GM19240 (cell line): Measurements from ENCODE around the gene DNAI4.
"Not testable (repeated sequence)": the region's sequence is repeated elsewhere in the genome, so short reads cannot be mapped to it uniquely, and the experiment has no call there.

ENCODE experiments used
- DNase-seq: peaks from one replicate; pipeline ENCODE4 v3.0.0; 2011; ENCODE audit warnings: low spot score; ENCODE audit not compliant: insufficient read length

DNAI4 gene

DNA sequence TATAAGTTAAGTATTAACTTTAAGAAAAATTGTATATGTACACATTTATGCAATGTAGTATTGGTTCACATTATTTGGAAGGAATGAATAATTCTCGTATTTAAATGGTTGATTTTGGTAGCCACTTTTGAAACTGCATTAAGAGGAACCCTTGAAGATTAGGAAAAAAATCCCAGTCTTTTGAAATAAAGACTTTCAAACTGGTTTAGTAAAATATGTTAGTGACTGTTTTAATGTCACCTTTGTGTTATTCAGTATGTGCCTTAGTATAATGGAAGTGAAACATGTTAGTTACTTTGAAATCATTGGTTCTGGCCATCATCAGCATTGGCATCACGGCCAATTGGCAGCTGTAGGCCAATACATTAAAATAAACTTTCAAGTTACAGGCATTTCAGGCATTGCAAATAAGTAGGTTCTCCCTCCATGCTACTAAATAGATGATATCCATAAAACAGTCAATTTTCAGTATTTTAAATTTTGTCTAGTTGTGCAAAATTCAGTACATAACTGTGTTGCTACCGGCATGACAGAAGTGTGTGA lies 4.6 kb upstream of the DNAI4 start:
- DNase-seq = no peak

DNA sequence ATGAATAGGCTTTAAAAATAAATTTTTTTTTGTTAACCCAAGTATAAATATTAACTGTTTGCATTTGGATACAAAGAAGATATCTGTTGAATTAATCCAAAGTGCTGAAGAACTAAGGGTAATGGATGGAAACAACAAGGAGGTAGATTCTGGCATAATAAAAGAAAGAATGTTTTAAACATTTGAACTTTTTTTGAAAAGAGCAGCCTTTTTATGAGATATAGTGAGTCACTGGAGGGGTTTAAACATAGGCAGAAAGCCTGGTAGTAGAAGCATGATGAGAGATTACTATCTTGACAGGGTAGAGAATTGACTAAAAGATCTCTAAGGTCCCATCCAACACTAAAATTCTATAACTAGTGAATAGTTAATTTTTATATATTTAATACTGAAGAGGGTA lies 2.9 kb upstream of the DNAI4 start:
- DNase-seq = no peak

DNA sequence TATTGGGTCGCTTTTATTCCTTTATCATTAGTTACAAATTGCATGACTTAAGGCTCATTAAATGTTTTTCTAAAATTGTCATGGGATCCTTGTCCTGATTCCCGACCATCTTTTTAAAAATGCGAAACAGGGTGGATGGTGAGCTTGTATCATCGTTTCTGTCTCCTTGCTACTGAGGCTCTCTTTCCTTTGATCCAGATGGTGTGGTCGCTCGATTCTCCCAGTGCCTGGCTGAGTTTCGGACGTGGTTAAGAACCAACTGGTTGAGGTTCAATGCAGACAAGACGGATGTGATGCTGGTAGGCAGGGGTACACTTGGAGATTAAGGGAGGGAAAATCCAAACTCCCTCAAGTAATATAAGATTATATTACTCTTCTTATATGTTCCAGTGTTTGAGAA lies 1.3 kb upstream of the DNAI4 start:
- no peak for DNase-seq

DNA sequence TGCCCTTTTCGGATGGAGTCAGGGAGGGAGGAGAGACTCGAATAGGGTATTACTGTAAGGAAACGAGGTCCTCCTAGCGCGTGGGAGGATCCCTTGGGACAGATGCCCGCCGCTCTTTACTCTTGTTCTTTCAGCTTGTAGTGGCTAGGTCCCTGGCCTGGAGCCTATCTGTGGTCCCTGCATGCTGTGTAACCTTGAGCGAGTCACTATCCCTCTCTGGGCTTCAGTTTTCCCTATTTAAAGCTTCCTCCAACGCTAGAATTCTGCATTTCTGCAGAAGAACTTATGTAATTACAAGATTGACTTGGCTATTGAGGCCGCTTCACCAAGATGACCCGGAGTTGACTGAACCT lies 878 bp upstream of the DNAI4 start:
- DNase-seq = no peak

DNA sequence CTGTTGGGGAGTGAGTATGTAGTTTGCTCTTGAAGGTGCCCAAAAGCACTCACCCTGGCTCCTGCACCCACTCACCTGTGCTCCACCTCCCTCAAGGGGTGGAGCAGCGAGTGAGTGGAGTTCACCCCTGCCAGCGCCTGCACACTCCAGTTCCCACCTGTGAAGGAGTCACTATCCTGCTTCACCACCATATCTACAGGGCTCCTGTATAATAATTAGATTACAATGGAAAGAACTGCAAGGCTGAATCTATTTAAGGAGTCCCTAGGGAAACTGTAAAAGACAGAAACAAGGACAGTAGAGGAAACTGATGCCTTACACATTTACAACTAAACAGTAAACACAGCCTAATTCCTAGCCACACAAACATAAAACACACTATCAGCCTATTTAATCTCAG lies 4.1 kb downstream of the DNAI4 start:
- DNase-seq = no peak

DNA sequence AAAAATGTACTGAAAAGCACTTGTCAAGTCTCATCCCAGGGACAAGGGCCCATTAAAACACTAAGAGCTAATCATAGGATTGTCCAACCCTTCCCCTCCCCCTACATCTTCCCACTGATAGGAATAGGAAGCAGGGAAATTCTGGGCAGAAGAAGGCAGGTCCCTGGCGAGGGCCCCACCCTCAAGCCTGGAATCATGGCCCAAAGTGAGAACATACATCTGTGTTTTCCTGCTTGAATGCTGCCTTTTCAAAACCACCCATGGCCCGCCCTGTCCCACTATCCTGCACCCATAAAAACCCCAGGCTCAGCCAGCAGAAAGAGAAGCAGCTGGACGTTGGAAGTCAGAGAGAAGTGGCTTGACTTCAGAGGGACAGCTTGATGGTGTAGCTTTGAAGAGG lies 4.8 kb downstream of the DNAI4 start:
- no peak for DNase-seq

DNA sequence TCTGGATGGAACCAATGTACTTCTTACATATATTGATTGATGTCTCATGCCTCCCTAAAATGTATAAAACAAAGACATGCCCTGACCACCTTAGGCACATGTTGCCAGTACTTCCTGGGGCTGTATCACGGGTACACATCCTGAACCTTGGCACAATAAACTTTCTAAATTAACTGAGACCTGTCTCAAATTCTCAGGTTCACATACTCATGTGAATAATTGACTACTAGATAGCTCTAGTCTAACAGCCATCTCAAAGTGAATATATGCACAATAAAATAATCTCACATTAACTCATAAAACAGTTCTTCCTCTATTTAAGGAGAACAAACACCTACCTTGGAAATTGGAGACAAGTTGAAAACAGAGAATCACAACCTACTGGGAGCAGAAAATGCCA lies 5.6 kb downstream of the DNAI4 start:
- DNase-seq = no peak

DNA sequence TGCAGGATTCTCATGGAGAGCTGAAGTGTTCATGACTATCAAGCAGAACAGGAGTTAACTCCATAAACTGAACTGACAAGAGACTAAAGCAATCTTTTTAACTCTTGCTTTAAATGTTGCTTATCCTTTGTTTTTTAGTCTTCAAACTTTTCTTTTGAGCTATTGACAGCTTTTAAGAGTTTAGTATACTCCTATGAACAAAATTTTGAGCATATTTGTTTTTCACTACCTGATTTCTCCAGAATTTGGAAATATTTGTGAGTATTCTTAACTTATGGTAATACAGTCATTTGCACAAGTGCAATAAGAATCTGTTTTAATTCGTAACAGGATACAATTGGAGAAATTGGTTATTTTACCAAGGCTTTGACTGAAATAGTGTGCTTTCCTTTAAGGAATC lies 7.2 kb downstream of the DNAI4 start:
- no peak for DNase-seq

DNA sequence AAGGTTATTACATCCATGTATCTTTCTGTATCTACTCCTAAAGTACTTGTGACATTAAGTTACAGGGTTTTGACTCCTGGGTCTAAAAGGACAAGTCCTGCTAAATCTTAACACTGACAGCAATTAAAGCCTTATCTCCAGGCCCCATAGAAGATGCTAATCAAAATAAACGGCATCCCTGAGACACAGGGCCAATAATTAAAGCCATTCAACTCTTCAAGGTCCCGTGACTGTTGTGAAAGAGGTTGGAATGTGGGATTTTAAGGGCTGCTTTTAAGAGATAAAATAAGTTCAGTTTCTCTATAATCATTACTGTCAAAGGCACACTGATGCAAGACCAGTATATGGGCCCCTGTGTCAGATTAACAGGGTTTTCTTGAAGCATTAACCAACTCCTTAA lies 8.3 kb downstream of the DNAI4 start:
- no peak for DNase-seq

DNA sequence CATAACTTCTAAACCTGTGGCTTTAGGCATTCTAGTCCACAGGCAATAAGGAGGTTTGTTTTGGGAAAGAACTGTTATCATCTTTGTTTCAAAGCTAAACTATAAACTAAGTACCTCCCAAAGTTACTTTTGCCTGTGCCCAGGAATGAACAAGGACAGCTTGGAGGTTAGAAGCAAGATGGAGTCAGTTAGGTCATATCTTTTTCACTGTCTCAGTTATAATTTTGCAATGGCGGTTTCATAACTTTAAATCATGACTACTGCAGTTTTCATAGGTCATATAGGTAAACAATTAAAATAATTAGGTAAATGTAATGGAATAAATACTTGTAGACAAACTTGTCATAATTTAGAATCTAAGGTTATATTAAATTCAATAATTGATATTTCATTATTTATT lies 9.5 kb downstream of the DNAI4 start:
- DNase-seq = not testable (repeated sequence)

DNA sequence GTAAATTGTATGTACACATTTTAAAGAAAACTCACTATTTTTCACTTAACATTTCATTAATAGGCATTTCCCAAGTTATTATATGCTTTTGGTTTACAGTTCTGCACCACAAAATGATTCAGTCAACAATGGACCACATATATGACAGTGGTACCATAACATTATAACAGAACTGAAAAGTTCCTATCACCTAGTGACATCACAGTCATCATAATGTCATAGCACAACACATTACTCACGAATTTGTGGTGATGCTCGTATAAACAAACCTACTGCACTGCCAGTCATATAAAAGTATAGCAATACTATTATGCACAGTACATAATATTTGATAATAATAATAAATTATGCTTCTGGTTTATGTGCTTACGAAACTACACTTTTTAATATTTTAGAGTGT lies 30.9 kb downstream of the DNAI4 start:
- DNase-seq = no peak

DNA sequence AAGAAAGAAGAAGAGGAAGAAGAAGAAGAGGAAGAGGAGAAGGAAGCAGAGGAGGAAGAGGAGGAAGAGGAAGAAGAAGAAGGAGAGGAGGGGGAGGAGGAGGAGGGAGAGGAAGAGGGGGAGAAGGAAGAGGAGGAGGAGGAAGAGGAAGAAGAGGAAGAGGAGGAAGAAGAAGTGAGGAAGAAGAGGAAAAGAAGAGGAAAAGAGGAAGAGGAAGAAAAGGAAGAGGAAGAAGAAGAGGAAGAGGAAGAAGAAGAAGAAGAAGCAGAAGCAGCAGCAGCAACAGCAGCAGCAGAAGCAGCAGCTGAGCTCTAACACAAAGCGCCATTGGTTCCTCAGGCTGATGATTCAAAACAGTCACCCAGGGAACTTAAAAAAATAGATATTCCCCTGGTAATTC lies 34.0 kb downstream of the DNAI4 start:
- DNase-seq = no peak

DNA sequence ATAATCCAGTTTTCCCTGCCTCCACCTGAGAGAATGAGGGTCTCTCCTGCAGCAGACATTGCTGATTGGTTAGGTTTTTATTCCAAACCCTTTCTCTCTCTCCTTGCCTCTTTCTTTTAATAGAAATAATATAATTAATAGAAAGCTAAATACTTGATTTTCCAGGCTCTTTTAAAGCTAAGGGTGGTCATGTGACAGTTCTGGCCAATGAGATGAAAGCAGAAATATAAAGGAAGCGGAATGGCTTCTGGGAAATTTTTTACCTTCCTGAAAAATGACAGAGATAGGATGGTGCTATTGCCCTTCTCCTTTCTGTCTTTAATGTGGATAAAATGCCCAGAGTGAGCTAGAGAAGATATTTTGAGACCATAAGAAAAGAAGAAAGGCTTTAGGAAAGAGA lies 35.6 kb downstream of the DNAI4 start:
- DNase-seq = no peak

DNA sequence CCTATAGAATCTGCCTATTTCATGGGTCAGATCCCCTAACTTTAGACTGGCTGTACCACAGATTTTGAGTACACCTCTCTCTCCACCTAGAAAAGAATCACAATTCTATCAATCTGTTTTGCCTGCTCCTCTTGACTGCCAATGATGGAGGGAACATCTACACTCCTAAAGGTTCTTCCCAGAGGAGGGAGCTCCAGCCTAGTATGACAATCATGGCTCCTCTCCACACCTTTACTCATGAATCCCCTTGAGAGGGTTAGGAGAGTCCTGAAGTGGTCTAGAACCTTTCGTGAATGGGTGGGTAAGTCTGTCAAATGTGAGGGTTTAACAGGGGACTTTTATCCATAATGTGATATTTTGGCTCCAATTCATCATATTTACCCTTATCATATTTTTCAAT lies 48.0 kb downstream of the DNAI4 start:
- DNase-seq = no peak

DNA sequence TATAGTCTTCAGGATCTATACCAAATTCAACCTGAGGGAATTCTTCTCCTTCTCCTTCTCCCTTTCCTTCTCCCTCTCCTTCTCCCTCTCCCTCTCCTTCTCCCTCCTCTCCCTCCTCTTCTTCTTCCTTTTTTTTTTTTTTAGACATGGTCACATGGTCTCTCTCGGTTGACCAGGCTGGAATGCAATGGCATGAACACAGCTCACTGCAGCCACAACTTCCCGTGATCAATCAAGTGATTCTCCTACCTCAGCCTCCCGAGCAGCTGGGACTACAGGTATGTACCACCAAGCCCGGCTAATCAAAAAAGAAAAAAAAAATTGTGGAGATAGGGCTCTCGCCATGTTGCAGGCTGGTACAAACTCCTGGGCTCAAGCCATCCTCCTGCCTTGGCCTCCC lies 51.5 kb downstream of the DNAI4 start:
- no peak for DNase-seq

DNA sequence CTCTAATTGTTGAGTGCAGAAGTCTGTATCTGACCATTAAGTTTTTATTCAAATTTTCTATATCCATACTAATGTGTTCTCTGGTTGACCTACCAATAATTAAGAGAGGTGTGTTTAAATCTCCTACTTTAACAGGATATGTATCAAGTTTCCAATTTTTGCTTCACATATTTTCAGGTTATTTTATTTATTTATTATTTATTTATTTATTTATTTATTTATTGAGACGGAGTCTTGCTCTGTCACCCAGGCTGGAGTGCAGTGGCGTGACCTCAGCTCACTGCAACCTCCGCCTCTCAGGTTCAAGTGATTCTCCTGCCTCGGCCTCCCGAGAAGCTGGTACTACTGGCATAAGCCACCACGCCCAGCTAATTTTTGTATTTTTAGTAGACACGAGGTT lies 52.6 kb downstream of the DNAI4 start:
- not testable (repeated sequence) for DNase-seq

DNA sequence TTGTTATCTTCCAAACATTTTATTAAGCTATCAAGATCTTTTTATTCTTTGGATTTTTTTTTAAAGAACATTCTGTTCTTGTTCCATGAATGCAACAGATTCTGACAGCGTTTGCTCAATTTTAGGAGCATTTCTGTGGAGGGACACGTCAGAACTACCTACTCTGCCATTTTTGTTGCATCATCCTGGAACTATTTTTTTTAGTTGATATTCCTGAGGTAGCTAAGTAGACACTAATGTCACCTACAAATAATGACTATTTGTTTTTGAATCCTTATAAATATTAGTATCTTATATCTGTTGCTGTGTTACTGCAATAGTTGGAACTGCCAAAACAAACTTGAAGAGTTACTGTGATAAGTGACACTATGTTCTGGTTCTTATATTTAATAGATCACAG lies 57.2 kb downstream of the DNAI4 start:
- no peak for DNase-seq

DNA sequence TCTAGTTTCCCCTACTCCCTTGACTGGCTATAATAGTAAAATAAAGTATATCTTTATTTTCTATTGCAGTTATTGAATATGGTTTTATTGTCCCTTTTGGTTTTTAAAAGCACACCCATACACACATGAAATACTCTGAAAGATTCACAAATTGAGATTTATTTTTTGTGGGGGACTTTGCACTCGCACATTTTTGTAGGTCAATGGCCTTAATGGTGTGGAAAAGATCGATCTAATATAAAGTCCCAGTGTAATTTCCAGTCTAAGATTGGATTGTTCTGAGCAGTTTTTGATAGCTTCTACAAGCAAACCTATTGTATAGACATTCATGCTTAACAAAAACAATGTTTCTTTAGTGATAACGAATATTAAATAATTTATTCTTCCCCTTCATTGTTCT lies 64.1 kb downstream of the DNAI4 start:
- no peak for DNase-seq

DNA sequence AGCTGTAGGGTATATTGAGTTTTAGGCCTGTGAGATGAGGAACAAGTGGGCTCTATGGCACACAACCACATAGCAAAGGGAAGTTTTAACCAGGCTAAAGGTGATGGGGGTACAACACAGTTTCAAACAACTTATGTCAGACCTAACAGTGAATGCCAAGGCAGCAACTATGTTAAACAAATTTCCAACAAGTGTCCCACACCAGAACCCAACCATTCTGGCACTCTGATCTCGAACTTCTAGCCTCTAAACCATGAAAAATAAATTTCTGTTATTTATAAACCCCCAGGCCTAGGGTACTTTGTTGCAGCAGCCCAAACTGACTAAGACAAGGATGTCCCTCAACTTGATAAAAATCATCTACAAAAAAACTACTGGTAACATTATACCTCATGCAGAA lies 71.3 kb downstream of the DNAI4 start:
- DNase-seq = no peak

DNA sequence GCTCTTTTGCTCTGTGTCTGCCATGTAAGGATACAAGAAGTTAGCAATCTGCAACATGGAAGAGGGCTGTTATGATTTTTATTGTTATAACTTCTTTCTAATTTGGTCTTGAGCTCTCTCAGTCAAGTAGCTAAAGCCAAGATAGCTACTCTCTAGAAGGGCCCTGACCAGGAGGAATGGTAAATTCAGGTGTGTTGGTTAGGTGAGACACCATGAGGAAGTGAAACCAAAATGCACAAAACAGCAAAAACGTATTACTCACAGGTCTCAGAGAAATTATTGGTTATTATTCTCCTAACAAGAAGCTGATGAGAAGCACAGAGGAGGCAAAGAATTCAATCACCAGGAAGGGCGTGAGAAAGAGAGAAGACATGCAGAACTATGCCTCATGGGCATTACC lies 71.8 kb downstream of the DNAI4 start:
- peak; percentile 1 for DNase-seq

DNA sequence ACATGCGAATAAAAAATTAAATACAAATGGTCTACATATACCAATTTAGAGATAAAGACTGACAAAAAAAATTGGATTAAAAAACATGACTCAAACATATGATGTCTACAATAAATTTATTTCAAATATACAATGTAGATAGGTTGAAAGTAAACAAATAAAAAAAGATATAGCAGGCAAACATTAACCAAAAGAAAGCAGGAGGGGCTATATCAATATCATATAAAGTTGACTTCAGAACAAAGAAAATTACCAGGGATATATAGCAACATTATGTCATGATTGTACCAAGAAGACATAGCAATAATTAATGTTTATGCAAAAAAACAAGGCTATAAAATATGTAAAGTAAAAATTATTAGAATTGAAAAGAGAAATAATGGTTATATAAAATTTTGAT lies 73.7 kb downstream of the DNAI4 start:
- DNase-seq = no peak

DNA sequence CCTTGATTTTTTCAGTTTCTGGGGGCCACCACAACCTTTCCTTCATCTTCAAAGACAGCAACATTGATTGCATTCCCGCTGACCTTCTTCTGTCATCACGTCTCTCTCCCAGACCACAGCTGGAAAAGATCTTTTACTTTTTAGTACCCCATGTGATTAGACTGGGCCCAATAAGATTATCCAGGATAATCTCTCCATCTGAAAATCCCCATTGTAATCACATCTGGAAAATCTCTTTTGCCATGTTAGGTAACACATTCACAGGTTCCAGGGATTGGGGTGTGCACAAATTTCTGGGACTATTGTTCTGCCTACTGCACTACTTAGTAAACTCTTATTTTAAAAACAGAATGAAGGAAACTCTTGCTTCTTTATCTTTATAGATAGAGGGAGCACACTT lies 76.5 kb downstream of the DNAI4 start:
- no peak for DNase-seq

DNA sequence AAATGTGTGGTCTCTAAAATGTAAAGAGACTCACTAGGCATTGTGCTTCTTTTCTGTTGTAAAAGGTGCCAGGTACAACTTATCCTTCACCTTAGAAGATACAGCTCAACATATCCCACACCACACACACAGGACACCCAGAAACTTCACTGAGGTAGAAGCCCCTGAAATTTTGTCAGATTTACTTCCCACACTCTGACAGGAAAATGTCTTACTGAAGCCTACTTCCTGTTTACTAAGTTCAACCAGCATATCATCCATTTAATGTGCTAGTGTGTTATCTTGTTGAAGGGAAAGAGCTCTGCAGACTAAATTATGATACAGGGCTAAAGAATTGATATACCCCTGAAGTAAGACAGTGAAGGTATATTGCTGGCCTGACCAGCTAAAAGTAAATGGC lies 83.7 kb downstream of the DNAI4 start:
- no peak for DNase-seq

DNA sequence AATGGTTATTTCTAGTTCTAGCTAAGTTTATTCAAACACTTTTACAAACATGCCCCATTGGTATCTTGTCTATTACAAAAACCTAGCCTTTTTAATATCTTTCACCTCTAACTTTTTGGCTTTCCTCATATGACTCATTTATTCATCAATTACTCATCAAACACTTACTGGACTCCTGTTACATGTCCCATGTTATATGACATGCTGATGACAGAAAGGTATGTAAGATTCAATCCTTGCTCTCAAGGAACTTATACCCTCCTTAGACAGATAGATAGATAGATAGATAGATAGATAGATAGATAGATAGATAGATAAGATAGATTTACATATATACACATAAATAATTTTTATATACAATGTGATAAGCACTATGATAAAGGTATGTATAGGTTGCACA lies 89.7 kb downstream of the DNAI4 start:
- no peak for DNase-seq

DNA sequence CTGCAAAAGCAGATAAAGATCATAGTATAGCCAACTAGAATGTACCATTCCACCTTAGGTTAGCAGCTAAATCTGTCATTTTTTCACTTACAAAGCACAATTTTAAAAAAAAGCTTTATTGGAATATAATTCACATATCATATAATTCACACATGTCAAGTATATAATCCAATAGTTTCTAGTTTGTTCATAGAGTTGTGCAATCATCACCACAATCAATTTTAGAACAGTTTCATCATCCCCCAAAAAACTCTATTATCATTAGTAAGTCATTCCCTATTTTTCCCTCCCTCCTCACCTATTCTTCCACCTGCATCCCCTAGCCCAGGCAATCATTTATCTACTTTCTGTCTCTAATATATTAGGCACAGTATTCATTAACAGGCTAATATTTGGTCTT lies 91.5 kb downstream of the DNAI4 start:
- DNase-seq = no peak
